Right ventricle myocardium superior (tissue), 1 donor: ENCODE results near the gene NES. TPM values are rescaled to one million over a fixed set of nuclear protein-coding genes. Genes with fewer than 3 reads are reported as not detected.

ENCODE experiments used
- ATAC-seq: fragments of 200-7000 bp; cut with Tn5 transposase; one replicate; pipeline ENCODE4 v1.9.1; 2020; ENCODE audit warnings: mild to moderate bottlenecking; ENCODE audit not compliant: poor library complexity
- DNase-seq: peaks from one replicate; pipeline ENCODE4 v3.0.0-alpha.2; 2020
- intact Hi-C: fragments of 100-400 bp; cut with DNase I; formaldehyde crosslinking; loops from one replicate; pipeline ENCODE4 v1.11.2; 2022
- total RNA-seq: library from RNA; stranded (reverse); fragmentation: NEBNext Ultra II Directional; extraction: Animal tissue kit (Norgen Biotek cat#: 25700); gene quantifications from one replicate; pipeline ENCODE4 v1.2.1, GENCODE V29; 2021
- donor health status: DM: no; HTN: yes; CAD: no; lungs with severe emphysema.

NES gene
- total RNA-seq, 1 donor from 2014 or later: 103 TPM

- ATAC-seq (no peak), DNase-seq (peak; percentile 31)
- intact Hi-C loops: loop anchor here (2.0 to 10.0 kb wide), 2 partner anchors 35 to 205 kb away; partner anchors contain the start of gene PEAR1
These were observed 12.9 kb upstream of the NES start for GRCh38 chr1:156689953-156690674.

- ATAC-seq (peak; percentile 96), DNase-seq (peak; percentile 80)
- intact Hi-C loops: loop anchor here (2.0 kb wide), 1 partner anchor 36 kb away; no protein-coding TSS in a partner anchor
These were observed 12.1 kb upstream of the NES start for GRCh38 chr1:156689035-156689952.

GRCh38 chr1:156684227-156684782 lies 7.1 kb upstream of the NES start:
- DNase-seq (no peak), ATAC-seq (no peak)
- intact Hi-C loops: loop anchor here (5.0 kb wide), 1 partner anchor 37 kb away; no protein-coding TSS in a partner anchor

- ATAC-seq: no peak
- intact Hi-C loops: loop anchor here (5.0 kb wide), 1 partner anchor 35 kb away; no protein-coding TSS in a partner anchor
- peak; percentile 37 for DNase-seq
These were observed 5.1 kb upstream of the NES start for GRCh38 chr1:156682166-156682890.

- DNase-seq (no peak), ATAC-seq (no peak)
- intact Hi-C loops: loop anchor here (5.0 kb wide), 1 partner anchor 34 kb away; no protein-coding TSS in a partner anchor
These were observed 4.2 kb upstream of the NES start for GRCh38 chr1:156681196-156681960.

DNA sequence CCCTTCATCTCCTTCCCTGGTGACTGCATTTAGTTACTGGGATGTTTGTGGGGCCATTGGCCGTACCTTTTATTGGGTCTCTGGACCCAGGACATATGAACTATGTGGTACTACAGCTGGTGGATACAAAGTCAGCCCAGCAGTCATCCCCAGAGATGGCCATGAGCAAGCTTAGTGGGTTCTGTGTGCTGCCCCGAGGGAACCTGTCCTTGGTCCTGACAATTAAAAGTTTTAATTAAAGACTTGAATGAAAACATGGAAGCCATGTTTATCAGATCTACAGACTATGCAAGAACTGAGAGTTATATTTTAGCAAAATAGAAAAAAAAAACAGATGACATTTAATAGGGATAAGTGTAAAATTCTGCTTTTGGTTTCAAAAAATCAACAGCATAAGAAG lies 2.8 kb upstream of the NES start:
- intact Hi-C loops: loop anchor here (5.0 kb wide), 1 partner anchor 33 kb away; no protein-coding TSS in a partner anchor
- ATAC-seq (no peak), DNase-seq (no peak)

- intact Hi-C loops: loop anchor here (1.0 kb wide), 1 partner anchor 18 kb away; no protein-coding TSS in a partner anchor
- peak; percentile 84 for ATAC-seq
- DNase-seq: peak; percentile 81
These were observed 699 bp upstream of the NES start for GRCh38 chr1:156677616-156678596.

GRCh38 chr1:156676114-156676819 lies 940 bp downstream of the NES start:
- no peak for DNase-seq
- intact Hi-C loops: no loop called here
- ATAC-seq: peak; percentile 23

GRCh38 chr1:156675210-156676113 lies 1.7 kb downstream of the NES start:
- ATAC-seq (peak; percentile 11), DNase-seq (no peak)
- intact Hi-C loops: no loop called here

- intact Hi-C loops: no loop called here
- DNase-seq: peak; percentile 24
These were observed 3.7 kb downstream of the NES start for GRCh38 chr1:156673387-156674121.

DNA sequence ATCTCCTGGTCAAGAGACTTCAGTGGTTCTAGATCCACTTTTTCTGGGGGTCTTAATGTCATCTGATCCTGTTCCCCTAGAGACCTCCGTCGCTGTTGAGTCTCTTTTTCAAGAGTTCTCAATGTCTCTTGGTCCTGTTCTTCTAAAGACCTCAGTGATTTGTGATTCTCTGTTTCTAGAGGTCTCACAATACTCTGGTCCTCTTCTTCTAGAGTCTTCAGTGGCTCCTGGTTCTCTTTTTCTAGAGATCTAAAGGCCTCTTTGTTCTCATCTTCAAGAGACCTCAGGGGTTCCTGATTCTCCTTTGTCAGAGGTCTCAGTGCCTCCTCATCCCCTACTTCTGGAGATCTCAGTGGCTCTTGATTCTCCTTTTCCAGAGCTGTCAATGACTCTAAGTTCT lies 5.4 kb downstream of the NES start:
- no peak for ATAC-seq
- no peak for DNase-seq
- intact Hi-C loops: no loop called here

More at GRCh38 chr1:156673387-156674121, 3.7 kb downstream of the NES start:
- ATAC-seq: no peak

DNA sequence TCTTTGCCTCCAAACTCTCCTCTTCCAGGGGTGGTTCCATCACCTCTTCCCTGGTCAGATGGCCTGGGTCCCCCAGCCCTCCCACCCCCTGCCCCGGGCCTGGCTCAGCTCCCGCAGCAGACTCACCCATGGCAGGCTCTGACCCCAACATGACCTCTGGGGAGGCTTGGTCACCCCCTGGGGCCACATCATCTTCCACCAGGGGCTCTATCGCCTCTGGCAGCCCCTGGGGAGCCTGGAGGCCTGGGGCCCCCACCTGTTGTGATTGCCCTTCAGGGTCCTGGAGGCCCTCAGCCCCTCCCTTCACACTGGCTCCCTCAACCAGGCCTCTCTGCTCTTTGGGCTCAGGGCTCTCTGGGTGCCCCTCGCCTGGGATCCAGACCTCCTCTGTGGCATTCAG lies 6.4 kb downstream of the NES start:
- DNase-seq: no peak
- intact Hi-C loops: no loop called here
- no peak for ATAC-seq

- intact Hi-C loops: no loop called here
- DNase-seq (no peak), ATAC-seq (no peak)
These were observed 6.8 kb downstream of the NES start for GRCh38 chr1:156670359-156670758.

DNA sequence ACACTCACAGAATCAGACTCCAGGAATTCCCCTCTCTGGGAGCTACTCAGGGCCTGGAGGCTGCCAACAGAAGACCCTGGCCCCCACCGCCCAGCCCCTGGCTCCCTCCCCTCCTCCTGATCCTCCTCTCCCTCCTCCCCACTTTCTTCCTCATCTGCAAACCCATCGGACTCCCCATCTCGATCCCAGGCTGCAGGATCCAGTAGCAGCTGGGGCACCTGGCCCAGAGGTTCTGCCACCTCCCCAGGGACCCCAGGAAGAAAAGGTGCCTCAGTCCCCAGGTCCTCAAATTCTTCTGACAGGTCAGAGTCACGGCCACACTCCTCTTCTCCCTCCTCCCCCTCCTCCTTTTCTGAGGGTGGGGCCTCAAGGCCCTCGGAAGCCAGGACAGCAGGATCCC lies 7.4 kb downstream of the NES start:
- intact Hi-C loops: no loop called here
- ATAC-seq: no peak
- no peak for DNase-seq
